ENCODE measurements around the gene CKB.
A peak's percentile ranks its signal among the peaks of the same experiment; 100 is the strongest.
"Not testable (repeated sequence)": the region's sequence is repeated elsewhere in the genome, so short reads cannot be mapped to it uniquely, and the experiment has no call there.

Gene CKB

DNA sequence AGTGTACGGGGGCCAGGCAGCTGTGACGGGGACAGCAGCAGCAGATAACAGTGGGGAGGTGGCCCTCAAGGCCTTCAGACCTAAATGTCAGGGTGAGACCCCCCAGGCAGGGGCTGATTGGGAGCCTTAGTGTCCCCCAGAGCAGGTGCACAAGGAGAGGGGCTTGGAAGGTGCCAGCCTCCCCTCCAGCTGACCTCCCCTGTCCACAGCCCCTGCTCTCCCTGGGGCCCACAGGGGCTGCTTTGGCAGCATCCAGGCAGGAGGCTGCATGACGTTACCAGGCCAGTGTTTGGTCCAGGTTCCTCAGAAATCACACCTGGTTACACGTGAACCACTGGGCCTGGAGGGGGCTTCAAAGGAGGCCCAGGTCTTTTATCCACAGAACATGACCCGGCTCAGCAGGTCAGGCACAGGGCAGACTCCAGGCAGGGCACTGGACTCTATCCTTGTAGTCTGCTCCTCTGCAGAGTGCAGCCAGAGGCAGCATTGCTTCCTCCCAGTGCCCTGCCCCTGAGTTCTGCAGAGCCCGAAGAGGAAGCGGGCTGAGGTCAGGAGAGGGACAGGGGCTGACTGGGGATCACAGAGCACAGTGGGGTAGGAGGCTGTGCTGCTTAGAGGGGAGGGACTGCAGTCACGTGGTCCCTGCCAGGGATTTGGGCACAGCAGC lies 3.8 kb upstream of the CKB start:
- no peak for DNase-seq (ENCODE audit: low read depth in 2 of 2)

- DNase-seq (ENCODE audit: low read depth in 2 of 2), result not testable (repeated sequence)
Measured at GRCh38 chr14:103525430-103526246, 3.0 kb upstream of the CKB start.

- DNase-seq (ENCODE audit: low read depth in 2 of 2), result no peak
Measured at GRCh38 chr14:103524002-103524935, 1.6 kb upstream of the CKB start.

DNA sequence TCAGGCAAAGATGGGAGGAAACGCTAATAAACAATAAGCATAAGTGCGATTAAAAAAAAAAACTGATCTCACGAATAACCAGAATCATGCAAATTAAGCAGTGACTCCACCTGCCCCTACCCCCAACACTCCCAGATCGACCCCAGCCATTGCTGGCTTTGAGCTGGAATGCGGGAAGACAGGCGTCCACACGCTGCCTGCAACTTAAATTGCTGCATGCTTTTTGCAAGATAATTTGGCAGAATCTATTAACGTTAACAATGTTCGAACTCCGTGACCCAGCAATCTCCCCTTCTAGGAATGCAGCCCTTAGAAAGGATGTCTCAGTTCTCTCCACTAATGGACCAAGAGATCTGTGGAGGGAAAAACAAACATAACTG lies 935 bp upstream of the CKB start:
- DNase-seq (ENCODE audit: low read depth in 2 of 2), result no peak

- no peak for DNase-seq (ENCODE audit: low read depth in 2 of 2)
Measured at GRCh38 chr14:103521951-103522563, 573 bp downstream of the CKB start.

DNA sequence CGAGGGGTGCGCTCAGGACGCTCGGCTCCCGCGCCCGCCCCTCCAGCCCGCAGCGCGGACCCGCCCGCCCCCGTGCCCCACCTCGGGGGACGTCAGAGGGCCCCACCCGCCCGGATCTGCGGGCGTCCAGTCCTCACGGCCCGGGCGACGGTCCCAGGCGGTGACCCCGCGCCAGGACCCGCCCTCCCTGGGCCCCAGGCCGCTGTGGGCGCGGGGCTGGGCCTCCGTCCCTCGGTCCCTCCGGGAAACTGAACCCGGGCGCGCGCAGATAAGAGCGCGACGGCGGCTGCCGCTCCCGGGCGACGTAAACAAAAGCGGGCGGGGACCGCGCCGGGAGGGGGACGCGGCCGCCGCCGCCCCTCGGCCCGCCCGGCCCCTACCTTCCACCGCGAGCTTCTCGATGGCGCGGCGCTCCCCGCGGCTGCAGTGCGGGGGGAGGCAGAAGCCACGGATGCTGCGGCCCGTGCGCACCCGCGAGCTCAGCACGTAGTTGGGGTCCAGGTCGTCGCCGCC lies 1.1 kb downstream of the CKB start:
- DNase-seq (ENCODE audit: low read depth in 2 of 2), result no peak

DNA sequence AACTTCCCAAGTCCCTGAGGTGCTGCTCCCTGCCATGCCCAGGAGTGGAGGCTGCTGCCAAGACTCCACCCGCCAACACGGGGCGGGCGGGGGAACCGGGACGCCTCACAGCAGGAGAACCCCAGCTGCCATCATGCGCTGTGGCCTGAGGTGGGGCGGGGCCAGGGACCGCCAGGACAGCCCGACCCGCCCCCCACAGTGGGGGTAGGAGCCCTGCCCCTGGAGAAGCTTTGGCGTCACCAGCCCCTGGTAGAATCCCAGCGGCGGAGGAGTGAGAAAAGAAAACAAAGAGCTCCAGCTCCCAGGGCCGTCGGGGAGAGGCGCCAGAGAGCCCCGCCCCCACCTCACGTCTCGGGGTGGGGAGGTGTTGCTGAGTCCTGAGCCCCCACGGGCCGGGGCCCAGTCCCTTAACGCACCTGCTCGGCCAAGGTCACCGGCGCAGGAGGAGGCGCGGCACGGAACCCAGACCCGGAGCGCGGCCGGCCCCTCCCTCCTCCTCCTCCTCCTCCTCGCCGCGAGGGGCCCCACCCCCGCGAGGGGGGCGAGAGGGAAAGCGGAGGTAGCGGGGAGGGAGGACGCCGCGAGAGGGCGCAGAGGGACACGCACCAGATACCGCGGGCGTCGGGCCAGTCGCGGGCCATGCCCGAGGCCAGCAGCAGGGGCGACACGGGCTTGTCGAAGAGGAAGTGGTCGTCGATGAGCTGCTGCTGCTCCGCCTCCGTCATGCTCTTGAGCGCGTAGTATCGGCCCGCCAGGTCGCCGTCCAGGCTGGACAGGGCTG lies 1.8 kb downstream of the CKB start:
- DNase-seq (ENCODE audit: low read depth in 2 of 2), result no peak

DNA sequence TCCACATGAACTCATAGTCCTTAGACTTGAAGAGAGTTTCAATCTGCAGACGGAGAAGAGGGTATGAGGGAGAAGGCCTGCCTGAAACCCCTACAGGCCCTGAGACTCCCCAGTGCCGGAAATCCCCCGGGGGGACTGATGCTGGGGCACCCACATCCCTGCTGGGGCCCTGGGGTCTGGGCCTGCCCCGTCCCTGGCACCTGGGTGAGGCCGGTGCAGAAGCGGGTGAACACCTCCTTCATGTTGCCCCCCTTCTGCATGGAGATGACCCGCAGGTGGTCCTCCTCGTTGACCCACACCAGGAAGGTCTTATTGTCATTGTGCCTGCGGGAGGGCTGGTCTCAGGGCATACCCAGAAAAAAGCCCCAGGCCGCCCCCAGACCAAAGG lies 2.4 kb downstream of the CKB start:
- no peak for DNase-seq (ENCODE audit: low read depth in 2 of 2)

DNA sequence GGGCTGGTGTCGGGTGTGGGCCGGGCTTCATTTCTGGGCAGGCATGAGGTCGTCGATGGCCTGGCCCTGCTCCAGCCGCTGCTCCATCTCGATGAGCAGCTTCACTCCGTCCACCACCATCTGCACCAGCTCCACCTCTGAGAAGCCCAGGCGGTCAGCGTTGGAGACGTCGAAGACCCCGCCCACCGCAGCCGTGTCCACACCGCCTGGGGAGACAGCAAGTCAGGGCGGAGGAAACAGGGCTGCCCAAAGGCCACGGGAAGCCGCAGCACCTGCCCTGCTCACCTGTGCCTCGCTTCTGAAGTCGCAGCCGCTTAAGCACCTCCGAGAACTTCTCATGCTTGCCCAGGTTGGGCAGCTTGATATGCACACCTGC lies 2.8 kb downstream of the CKB start:
- DNase-seq (ENCODE audit: low read depth in 2 of 2), result no peak

GRCh38 chr14:103519043-103519836 lies 3.4 kb downstream of the CKB start:
- no peak for DNase-seq (ENCODE audit: low read depth in 2 of 2)

DNA sequence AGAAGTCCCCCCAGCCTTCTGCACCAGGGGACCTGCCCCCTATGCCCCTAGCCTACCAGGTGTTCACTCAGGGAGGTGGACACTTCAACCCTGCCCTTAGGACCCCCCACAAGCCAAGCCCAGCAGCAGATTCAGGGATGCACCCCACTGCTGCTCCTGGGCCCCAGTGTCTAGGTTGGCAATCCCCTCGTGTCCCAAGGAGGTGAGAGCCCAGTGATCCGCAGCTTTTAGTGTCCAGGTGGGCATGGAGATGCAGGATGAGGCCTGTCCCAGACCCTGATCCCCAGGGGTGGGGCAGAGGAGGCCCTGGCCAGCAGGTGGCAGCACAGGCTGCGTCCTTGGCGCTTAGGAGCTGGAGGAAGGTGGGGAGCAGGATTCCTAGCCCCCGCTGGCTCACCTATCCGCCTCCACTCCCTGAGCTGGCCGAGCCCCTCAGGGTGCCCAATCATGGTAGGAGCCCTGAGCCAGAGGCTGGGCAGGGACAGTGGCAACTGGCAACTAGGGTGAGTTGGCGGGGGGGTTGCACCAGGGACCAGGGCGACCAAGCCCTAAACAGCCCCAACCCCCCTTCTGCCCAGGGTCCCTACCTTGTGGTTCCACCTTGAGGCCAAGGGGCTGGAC lies 4.1 kb downstream of the CKB start:
- peak in 1 of 2 donors; percentile 48 for DNase-seq (ENCODE audit: low read depth in 2 of 2)

GRCh38 chr14:103517721-103518421 lies 4.8 kb downstream of the CKB start:
- no peak for DNase-seq (ENCODE audit: low read depth in 2 of 2)

- DNase-seq (ENCODE audit: low read depth in 2 of 2), result no peak
Measured at GRCh38 chr14:103517174-103517566, 5.5 kb downstream of the CKB start.

GRCh38 chr14:103516426-103517173 lies 6.0 kb downstream of the CKB start:
- no peak for DNase-seq (ENCODE audit: low read depth in 2 of 2)

GRCh38 chr14:103514596-103515421 lies 7.8 kb downstream of the CKB start:
- no peak for DNase-seq (ENCODE audit: low read depth in 2 of 2)

DNA sequence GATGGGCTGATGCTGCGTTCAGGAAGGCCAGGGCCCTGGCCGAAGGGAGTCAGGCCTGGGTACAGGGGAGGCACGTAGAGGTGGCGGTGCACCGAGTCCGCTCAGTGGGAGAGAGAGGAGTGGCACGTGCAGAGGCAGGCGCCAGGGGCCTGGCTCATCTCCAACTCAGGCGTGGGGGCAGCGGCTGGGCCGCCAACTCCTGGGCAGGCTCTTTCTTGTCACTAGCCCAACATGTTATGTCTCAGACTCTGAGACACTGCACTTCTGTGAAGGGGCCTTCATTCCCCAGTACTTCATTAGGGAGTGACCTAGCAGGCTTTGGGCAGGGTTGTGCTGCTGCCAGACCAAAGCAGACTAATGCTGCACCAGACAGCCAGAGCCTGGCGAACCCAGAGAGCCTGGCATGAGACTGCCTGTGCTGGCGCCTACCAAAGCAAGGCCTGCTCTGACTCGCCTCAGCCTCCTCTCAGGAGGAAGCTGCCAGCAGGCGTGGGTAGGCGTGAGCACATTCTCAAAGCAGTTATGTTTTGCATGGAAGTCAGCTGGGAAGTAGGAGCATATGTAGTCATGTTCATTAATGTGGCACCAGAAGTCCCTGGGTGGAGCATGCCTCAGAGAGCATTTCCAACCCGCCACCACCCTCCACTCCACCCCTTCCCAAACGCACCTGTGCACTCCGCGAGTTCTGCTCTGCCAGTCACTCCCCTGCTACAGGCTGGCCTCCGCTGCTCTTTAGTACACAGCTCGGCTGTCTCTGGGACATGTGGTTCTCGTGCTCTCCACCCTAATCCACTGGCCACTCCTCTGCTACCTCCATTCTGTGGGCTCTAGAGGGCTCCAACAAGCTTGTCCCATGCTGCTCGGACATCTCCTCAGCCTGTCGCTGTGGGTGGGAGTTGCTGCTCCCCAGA lies 9.7 kb downstream of the CKB start:
- no peak for DNase-seq (ENCODE audit: low read depth in 2 of 2)

Data from stimulated activated CD4-positive, alpha-beta T cell treated with anti-CD3 and anti-CD28 coated beads, Interleukin-15, amount 100 ng/mL, for 48 hours (primary cell).